ENCODE data around the gene RASL10B.

Gene RASL10B

DNA sequence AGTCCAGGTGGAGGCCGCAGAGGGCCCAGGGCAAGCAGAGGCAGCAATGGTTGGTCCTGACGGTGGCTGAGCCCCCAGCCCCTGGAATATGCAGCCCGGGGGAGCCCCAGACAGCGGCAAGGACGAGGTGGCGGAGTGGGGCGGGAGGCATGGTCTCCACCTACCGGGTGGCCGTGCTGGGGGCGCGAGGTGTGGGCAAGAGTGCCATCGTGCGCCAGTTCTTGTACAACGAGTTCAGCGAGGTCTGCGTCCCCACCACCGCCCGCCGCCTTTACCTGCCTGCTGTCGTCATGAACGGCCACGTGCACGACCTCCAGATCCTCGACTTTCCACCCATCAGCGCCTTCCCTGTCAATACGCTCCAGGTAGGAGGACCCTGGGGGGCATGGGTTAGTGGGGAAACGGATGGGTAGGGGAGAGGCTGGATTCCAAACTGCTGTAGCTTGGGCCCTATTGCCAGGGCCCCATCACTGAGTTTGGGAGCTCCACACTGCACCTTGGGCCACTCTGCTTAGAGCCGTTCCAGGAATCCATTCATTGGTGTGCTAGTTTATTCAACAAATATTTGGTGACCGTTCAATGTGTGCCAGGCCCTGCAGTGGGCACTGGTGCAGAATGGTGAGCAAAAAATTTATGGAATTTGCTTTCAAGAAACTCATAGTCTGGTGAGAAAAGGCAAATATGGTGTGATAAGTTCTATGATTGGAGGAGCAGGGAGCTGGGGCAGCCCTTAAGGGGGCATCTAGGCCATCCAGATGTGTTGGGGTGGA is 3.8 kb downstream of the RASL10B start:
- POLR2A ChIA-PET: interaction anchor here (0.5 kb wide), 1 partner anchor 25 kb away, joined by 3 read pairs; no protein-coding TSS in a partner anchor
- CTCF ChIA-PET: interaction anchor here (1.1 kb wide), 1 partner anchor 12 kb away, joined by 3 read pairs; no protein-coding TSS in a partner anchor
- DNase-seq (ENCODE audit: extremely low spot score): no peak
- TF ChIP-seq HDGF (IDR thresholded peaks at IDR 0.05; ENCODE audit: borderline replicate concordance) (no peak), FOXA1 (IDR thresholded peaks at IDR 0.05) (no peak), SUZ12 (IDR thresholded peaks at IDR 0.05) (no peak), ELF4 (IDR thresholded peaks at IDR 0.05) (no peak), LEF1 (IDR thresholded peaks at IDR 0.05; ENCODE audit: borderline replicate concordance) (no peak), ARNT (IDR thresholded peaks at IDR 0.05) (no peak), PKNOX1 (IDR thresholded peaks at IDR 0.05) (no peak), NFRKB (IDR thresholded peaks at IDR 0.05) (no peak), FOXM1 (IDR thresholded peaks at IDR 0.05; ENCODE audit: borderline replicate concordance) (no peak), FOXK2 (IDR thresholded peaks at IDR 0.05) (no peak), ZNF384 (IDR thresholded peaks at IDR 0.05) (no peak), SP1 (IDR thresholded peaks at IDR 0.05) (no peak), BHLHE40 (IDR thresholded peaks at IDR 0.05; ENCODE audit: borderline replicate concordance) (no peak)

DNA sequence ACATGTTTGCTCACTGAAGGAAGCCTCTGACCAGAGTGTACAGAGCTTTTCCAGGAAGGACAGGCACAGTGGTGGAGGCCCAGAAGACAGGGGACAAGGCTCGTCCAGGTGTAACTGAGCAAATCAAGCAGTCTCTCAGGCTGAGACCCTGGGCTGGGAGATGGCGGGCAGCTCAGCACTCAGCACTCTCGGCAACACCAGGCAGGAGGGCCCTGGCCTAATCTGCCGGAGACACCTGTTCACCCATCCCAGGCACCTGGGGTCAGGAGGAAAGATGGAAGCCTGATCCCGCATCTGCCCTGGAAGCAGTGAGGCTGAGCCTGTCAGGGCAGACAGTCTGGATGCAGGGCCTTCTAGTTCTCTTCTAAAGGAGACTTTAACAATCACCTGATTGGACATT is 4.8 kb downstream of the RASL10B start:
- POLR2A ChIA-PET: interaction anchor here (0.5 kb wide), 1 partner anchor 24 kb away, joined by 3 read pairs; no protein-coding TSS in a partner anchor
- no peak for DNase-seq (ENCODE audit: extremely low spot score)
- CTCF ChIA-PET: interaction anchor here (1.1 kb wide), 1 partner anchor 11 kb away, joined by 3 read pairs; no protein-coding TSS in a partner anchor
- TF ChIP-seq PKNOX1 (IDR thresholded peaks at IDR 0.05) (no peak), BHLHE40 (IDR thresholded peaks at IDR 0.05; ENCODE audit: borderline replicate concordance) (no peak), ELF4 (IDR thresholded peaks at IDR 0.05) (no peak)

DNA sequence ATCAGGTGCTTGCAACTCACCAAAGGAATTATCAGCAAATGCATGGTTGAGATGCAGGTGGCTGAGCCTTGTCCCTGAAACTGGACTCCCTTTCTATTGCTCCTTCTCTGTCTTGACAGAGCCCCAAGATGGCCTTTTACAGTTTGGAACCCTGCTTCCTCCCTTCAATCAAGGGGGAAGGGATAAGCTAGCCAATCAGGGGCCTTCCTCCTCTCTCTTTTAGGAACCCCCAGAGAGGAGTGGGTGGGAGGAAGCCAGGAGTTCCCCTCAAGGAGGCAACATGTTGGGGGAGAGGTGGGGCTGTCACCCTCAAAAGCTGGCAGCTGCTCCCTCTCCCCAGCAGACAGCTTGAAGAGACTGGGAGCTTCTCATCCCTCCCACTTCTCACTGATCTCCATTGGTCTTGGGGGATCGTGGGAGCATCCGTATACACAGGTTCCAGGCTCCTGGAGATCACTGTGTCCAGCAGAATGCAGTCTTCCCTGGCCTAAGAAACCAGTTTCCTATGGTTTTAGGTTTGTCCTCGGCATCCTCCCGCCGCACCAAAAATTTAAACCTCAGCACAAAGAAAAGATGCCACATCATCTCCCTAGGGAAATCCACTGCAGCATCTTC is 7.2 kb downstream of the RASL10B start:
- CTCF ChIA-PET: interaction anchor here (0.8 kb wide), 1 partner anchor 9 kb away, joined by 4 read pairs; no protein-coding TSS in a partner anchor

DNA sequence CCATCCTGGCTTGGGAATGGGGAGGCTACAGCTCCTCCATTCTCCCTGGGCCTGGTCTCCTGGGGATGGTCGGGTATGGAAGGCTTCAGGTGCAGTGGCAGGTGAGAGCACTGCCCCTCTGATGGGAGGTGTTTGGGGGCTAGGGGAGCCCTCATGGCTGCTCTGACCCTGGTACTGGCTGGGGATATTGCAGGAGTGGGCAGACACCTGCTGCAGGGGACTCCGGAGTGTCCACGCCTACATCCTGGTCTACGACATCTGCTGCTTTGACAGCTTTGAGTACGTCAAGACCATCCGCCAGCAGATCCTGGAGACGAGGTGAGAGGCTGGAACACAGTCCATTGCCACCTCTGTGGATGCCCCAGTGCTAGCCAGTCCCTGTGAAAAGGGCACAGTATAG is 8.8 kb downstream of the RASL10B start:
- POLR2A ChIA-PET: interaction anchor here (0.8 to 1.3 kb wide), 2 partner anchors 27 to 69 kb away, joined by 3 to 4 read pairs; partner anchors contain the start of gene TAF15
- TF ChIP-seq L3MBTL2 (conservative IDR thresholded peaks at IDR 0.05) (no peak), BHLHE40 (IDR thresholded peaks at IDR 0.05; ENCODE audit: borderline replicate concordance) (no peak), FOXK2 (IDR thresholded peaks at IDR 0.05) (no peak), HDGF (IDR thresholded peaks at IDR 0.05; ENCODE audit: borderline replicate concordance) (no peak), FOXA1 (IDR thresholded peaks at IDR 0.05) (no peak), ELF4 (IDR thresholded peaks at IDR 0.05) (no peak), LEF1 (IDR thresholded peaks at IDR 0.05; ENCODE audit: borderline replicate concordance) (no peak), CTBP1 (IDR thresholded peaks at IDR 0.05; ENCODE audit: borderline replicate concordance) (no peak), PKNOX1 (IDR thresholded peaks at IDR 0.05) (no peak), SUZ12 (IDR thresholded peaks at IDR 0.05) (no peak), TARDBP (IDR thresholded peaks at IDR 0.05) (no peak), NFRKB (IDR thresholded peaks at IDR 0.05) (no peak), SP1 (IDR thresholded peaks at IDR 0.05) (no peak), ARNT (IDR thresholded peaks at IDR 0.05) (no peak), ZNF384 (IDR thresholded peaks at IDR 0.05) (no peak), FOXM1 (IDR thresholded peaks at IDR 0.05; ENCODE audit: borderline replicate concordance) (no peak)
- CTCF ChIA-PET: no interaction called here

More for the DNA sequence above, 7.2 kb downstream of the RASL10B start:
- POLR2A ChIA-PET: no interaction called here
- DNase-seq (ENCODE audit: extremely low spot score): no peak
- no peak for TF ChIP-seq FOXM1 (IDR thresholded peaks at IDR 0.05; ENCODE audit: borderline replicate concordance)
- TF ChIP-seq PKNOX1 (IDR thresholded peaks at IDR 0.05): no peak
- no peak for TF ChIP-seq FOXK2 (IDR thresholded peaks at IDR 0.05)
- TF ChIP-seq NFRKB (IDR thresholded peaks at IDR 0.05): no peak
- no peak for TF ChIP-seq ARNT (IDR thresholded peaks at IDR 0.05)
- TF ChIP-seq SP1 (IDR thresholded peaks at IDR 0.05): no peak
- TF ChIP-seq FOXA1 (IDR thresholded peaks at IDR 0.05): no peak
- no peak for TF ChIP-seq ELF4 (IDR thresholded peaks at IDR 0.05)
- no peak for TF ChIP-seq TARDBP (IDR thresholded peaks at IDR 0.05)
- TF ChIP-seq L3MBTL2 (conservative IDR thresholded peaks at IDR 0.05): no peak
- no peak for TF ChIP-seq CTBP1 (IDR thresholded peaks at IDR 0.05; ENCODE audit: borderline replicate concordance)
- no peak for TF ChIP-seq BHLHE40 (IDR thresholded peaks at IDR 0.05; ENCODE audit: borderline replicate concordance)
- TF ChIP-seq LEF1 (IDR thresholded peaks at IDR 0.05; ENCODE audit: borderline replicate concordance): no peak
- TF ChIP-seq HDGF (IDR thresholded peaks at IDR 0.05; ENCODE audit: borderline replicate concordance): no peak
- no peak for TF ChIP-seq SUZ12 (IDR thresholded peaks at IDR 0.05)
- no peak for TF ChIP-seq ZNF384 (IDR thresholded peaks at IDR 0.05)

More for the DNA sequence above, 8.8 kb downstream of the RASL10B start:
- no peak for DNase-seq (ENCODE audit: extremely low spot score)
